ENCODE data around the gene CRNN.

- TF ChIP-seq CTCF (IDR thresholded peaks at IDR 0.05) (no peak), POLR2A (IDR thresholded peaks at IDR 0.05) (no peak), POLR2AphosphoS5 (IDR thresholded peaks at IDR 0.05) (no peak)
Observed at GRCh38 chr1:152367436-152367835, 46.6 kb downstream of the CRNN start.

Measured in upper lobe of left lung (tissue), 4 donors.